ENCODE measurements around the gene SIDT1. TPM values are rescaled to one million over a fixed set of nuclear protein-coding genes. Genes with fewer than 3 reads are reported as not detected.

Gene SIDT1
- 1 to 10 TPM in 1 of 2 donors, under 1 TPM in 1; 0.41 to 1.0 TPM for polyA plus RNA-seq

GRCh38 chr3:113531826-113532697 is at the start of gene SIDT1:
TSS of gene SIDT1 (plus strand) at chr3:113532555. CDS start at chr3:113533022, 467 bp downstream.
- Histone ChIP-seq H3K4me3 (ENCODE audit: low read depth in 1 of 2, low read length in 2 of 2) (peak within 1 kb of the TSS; percentile 69 to 75), H3K9me3 (ENCODE audit: control insufficient read depth in 2 of 2, insufficient read depth in 1 of 2, low read depth in 1 of 2, low read length in 1 of 2) (no peaks in the 10 kb centered on the region), H3K36me3 (ENCODE audit: control insufficient read depth in 2 of 2, insufficient read depth in 2 of 2, low read length in 1 of 2) (no peaks in the 10 kb centered on the region), H3K4me1 (ENCODE audit: control insufficient read depth in 2 of 2, insufficient read depth in 2 of 2, low read length in 1 of 2) (no peaks in the 10 kb centered on the region), H3K27ac (ENCODE audit: low read depth in 2 of 2, low read length in 1 of 2) (peak within 1 kb of the TSS; percentile 59 to 63), H3K27me3 (ENCODE audit: control insufficient read depth in 1 of 2, insufficient read depth in 2 of 2, low read length in 2 of 2) (no peaks in the 10 kb centered on the region)
- WGBS, 2 donors = 4 to 7% methylated on average over 18 of the region's 18 CpGs

GRCh38 chr3:113485161-113485609 is 47.2 kb upstream of the SIDT1 start:
- Histone ChIP-seq H3K4me1 (ENCODE audit: control insufficient read depth in 2 of 2, insufficient read depth in 2 of 2, low read length in 1 of 2) (no peaks in the 10 kb centered on the region), H3K27me3 (ENCODE audit: control insufficient read depth in 1 of 2, insufficient read depth in 2 of 2, low read length in 2 of 2) (no peaks in the 10 kb centered on the region), H3K27ac (ENCODE audit: low read depth in 2 of 2, low read length in 1 of 2) (no peak overlapping the region), H3K4me3 (ENCODE audit: low read depth in 1 of 2, low read length in 2 of 2) (no peak overlapping the region), H3K9me3 (ENCODE audit: control insufficient read depth in 2 of 2, insufficient read depth in 1 of 2, low read depth in 1 of 2, low read length in 1 of 2) (no peaks in the 10 kb centered on the region), H3K36me3 (ENCODE audit: control insufficient read depth in 2 of 2, insufficient read depth in 2 of 2, low read length in 1 of 2) (peaks cover 2 to 5% of the 10 kb centered on the region in 2 donors)
- 80 to 93% methylated on average over 8 of the region's 8 CpGs for WGBS, 2 donors

DNA sequence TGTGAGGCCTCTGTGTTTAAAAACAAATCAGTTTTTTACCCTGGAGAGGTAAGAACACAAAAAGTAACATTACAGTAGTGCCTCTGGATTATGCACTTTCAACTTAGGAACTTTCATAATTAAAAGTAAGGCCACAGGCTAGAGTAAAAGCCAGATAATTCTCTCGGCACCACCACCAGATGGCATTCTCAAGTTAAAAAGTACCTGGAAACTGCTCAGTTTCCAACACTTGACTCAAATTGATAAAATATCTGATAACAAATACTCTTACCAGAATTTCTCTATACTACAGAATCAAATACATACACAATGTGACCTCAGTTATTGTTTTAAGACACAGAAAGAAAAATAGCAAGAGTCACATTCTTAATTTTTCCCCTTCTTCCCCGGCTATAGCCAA is 37.3 kb upstream of the SIDT1 start:
- H3K9me3 ChIP-seq (ENCODE audit: control insufficient read depth in 2 of 2, insufficient read depth in 1 of 2, low read depth in 1 of 2, low read length in 1 of 2) = no peaks in the 10 kb centered on the region
- WGBS, 2 donors = 60% methylated on average over 2 of the region's 2 CpGs
- H3K4me3 ChIP-seq (ENCODE audit: low read depth in 1 of 2, low read length in 2 of 2) = no peak overlapping the region
- no peak overlapping the region for H3K27ac ChIP-seq (ENCODE audit: low read depth in 2 of 2, low read length in 1 of 2)
- no peaks in the 10 kb centered on the region for H3K27me3 ChIP-seq (ENCODE audit: control insufficient read depth in 1 of 2, insufficient read depth in 2 of 2, low read length in 2 of 2)
- no peaks in the 10 kb centered on the region for H3K4me1 ChIP-seq (ENCODE audit: control insufficient read depth in 2 of 2, insufficient read depth in 2 of 2, low read length in 1 of 2)
- peaks cover 0 to 5% of the 10 kb centered on the region in 2 donors for H3K36me3 ChIP-seq (ENCODE audit: control insufficient read depth in 2 of 2, insufficient read depth in 2 of 2, low read length in 1 of 2)

GRCh38 chr3:113496924-113497323 is 35.4 kb upstream of the SIDT1 start:
- H3K36me3 ChIP-seq (ENCODE audit: control insufficient read depth in 2 of 2, insufficient read depth in 2 of 2, low read length in 1 of 2) = peaks cover 2% of the 10 kb centered on the region in 2 donors

GRCh38 chr3:113498221-113499005 is 33.9 kb upstream of the SIDT1 start:
- Histone ChIP-seq H3K36me3 (ENCODE audit: control insufficient read depth in 2 of 2, insufficient read depth in 2 of 2, low read length in 1 of 2) (peaks cover 2% of the 10 kb centered on the region in 2 donors), H3K9me3 (ENCODE audit: control insufficient read depth in 2 of 2, insufficient read depth in 1 of 2, low read depth in 1 of 2, low read length in 1 of 2) (no peaks in the 10 kb centered on the region), H3K27ac (ENCODE audit: low read depth in 2 of 2, low read length in 1 of 2) (no peak overlapping the region), H3K4me1 (ENCODE audit: control insufficient read depth in 2 of 2, insufficient read depth in 2 of 2, low read length in 1 of 2) (no peaks in the 10 kb centered on the region), H3K27me3 (ENCODE audit: control insufficient read depth in 1 of 2, insufficient read depth in 2 of 2, low read length in 2 of 2) (no peaks in the 10 kb centered on the region), H3K4me3 (ENCODE audit: low read depth in 1 of 2, low read length in 2 of 2) (no peak overlapping the region)
- WGBS, 2 donors = 83 to 88% methylated on average over 5 of the region's 5 CpGs

More at GRCh38 chr3:113496924-113497323, 35.4 kb upstream of the SIDT1 start:
- Histone ChIP-seq H3K4me3 (ENCODE audit: low read depth in 1 of 2, low read length in 2 of 2) (no peak overlapping the region), H3K27me3 (ENCODE audit: control insufficient read depth in 1 of 2, insufficient read depth in 2 of 2, low read length in 2 of 2) (no peaks in the 10 kb centered on the region), H3K4me1 (ENCODE audit: control insufficient read depth in 2 of 2, insufficient read depth in 2 of 2, low read length in 1 of 2) (no peaks in the 10 kb centered on the region), H3K27ac (ENCODE audit: low read depth in 2 of 2, low read length in 1 of 2) (no peak overlapping the region), H3K9me3 (ENCODE audit: control insufficient read depth in 2 of 2, insufficient read depth in 1 of 2, low read depth in 1 of 2, low read length in 1 of 2) (no peaks in the 10 kb centered on the region)

DNA sequence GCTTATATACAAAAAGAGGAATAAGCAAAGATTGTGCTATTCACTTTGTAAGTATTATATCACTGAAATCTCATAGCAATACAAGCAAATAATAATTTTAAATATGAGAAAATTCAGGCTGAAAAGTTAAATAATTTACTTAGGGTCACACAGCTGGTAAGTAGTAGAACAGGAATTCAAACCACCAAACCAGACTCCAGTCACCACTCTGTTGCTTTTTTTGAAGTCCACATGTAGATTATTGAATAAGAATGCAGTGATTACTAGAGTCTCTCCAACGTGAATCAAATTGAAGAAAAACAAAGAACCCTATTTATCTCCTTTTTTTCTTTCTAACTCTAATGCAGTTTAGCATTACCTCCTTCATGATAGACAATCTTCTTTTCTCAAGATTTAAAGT is 33.3 kb upstream of the SIDT1 start:
- no peaks in the 10 kb centered on the region for H3K9me3 ChIP-seq (ENCODE audit: control insufficient read depth in 2 of 2, insufficient read depth in 1 of 2, low read depth in 1 of 2, low read length in 1 of 2)
- H3K4me1 ChIP-seq (ENCODE audit: control insufficient read depth in 2 of 2, insufficient read depth in 2 of 2, low read length in 1 of 2) = no peaks in the 10 kb centered on the region
- H3K36me3 ChIP-seq (ENCODE audit: control insufficient read depth in 2 of 2, insufficient read depth in 2 of 2, low read length in 1 of 2) = peaks cover 2% of the 10 kb centered on the region in 2 donors
- WGBS, 2 donors = 47 to 68% methylated on average over 1 of the region's 1 CpG
- no peaks in the 10 kb centered on the region for H3K27me3 ChIP-seq (ENCODE audit: control insufficient read depth in 1 of 2, insufficient read depth in 2 of 2, low read length in 2 of 2)
- H3K27ac ChIP-seq (ENCODE audit: low read depth in 2 of 2, low read length in 1 of 2) = no peak overlapping the region
- no peak overlapping the region for H3K4me3 ChIP-seq (ENCODE audit: low read depth in 1 of 2, low read length in 2 of 2)

DNA sequence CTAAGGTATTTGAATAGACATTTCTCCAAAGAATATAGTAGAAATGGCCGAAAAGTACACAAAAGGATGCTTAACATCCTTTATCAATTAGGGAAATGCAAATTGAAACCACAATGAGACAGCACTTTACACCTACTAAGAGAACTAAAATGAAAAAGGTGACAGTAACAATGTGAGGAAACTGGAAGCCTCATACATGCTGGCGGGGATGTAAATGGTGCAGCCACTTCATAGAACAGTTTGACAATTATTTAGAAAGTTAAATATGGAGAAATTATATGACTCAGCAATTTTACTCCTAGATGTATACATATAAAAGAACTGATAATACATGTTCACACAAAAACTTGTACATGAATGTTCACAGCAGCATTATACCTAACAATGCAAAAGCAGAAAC is 30.8 kb upstream of the SIDT1 start:
- WGBS, 2 donors = 88 to 90% methylated on average over 2 of the region's 2 CpGs
- Histone ChIP-seq H3K36me3 (ENCODE audit: control insufficient read depth in 2 of 2, insufficient read depth in 2 of 2, low read length in 1 of 2) (peaks cover under 1 to 2% of the 10 kb centered on the region in 2 donors), H3K27me3 (ENCODE audit: control insufficient read depth in 1 of 2, insufficient read depth in 2 of 2, low read length in 2 of 2) (no peaks in the 10 kb centered on the region), H3K4me3 (ENCODE audit: low read depth in 1 of 2, low read length in 2 of 2) (no peak overlapping the region), H3K9me3 (ENCODE audit: control insufficient read depth in 2 of 2, insufficient read depth in 1 of 2, low read depth in 1 of 2, low read length in 1 of 2) (no peaks in the 10 kb centered on the region), H3K27ac (ENCODE audit: low read depth in 2 of 2, low read length in 1 of 2) (no peak overlapping the region), H3K4me1 (ENCODE audit: control insufficient read depth in 2 of 2, insufficient read depth in 2 of 2, low read length in 1 of 2) (no peaks in the 10 kb centered on the region)

DNA sequence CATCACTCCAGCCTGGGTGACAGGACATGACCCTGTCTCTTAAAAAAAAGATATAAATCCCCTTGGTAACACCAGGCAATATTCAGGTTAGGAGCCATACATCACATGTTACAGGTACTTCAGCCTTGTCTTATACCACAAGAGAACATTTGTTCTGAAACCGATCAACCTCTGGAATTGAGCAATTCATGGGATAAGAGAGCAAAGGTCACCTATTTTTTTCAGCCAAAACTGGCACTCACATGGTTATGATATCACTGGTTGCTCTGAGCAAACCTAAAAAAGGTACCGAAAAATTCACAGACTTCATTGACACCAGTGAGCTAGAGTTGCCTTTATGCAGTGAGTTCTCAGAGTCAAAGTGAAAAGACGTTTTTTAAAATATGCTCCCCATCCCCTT is 26.5 kb upstream of the SIDT1 start:
- no peaks in the 10 kb centered on the region for H3K9me3 ChIP-seq (ENCODE audit: control insufficient read depth in 2 of 2, insufficient read depth in 1 of 2, low read depth in 1 of 2, low read length in 1 of 2)
- WGBS, 2 donors = 84 to 98% methylated on average over 3 of the region's 3 CpGs
- H3K27ac ChIP-seq (ENCODE audit: low read depth in 2 of 2, low read length in 1 of 2) = no peak overlapping the region
- H3K27me3 ChIP-seq (ENCODE audit: control insufficient read depth in 1 of 2, insufficient read depth in 2 of 2, low read length in 2 of 2) = no peaks in the 10 kb centered on the region
- H3K36me3 ChIP-seq (ENCODE audit: control insufficient read depth in 2 of 2, insufficient read depth in 2 of 2, low read length in 1 of 2) = peaks cover 0 to 2% of the 10 kb centered on the region in 2 donors
- no peaks in the 10 kb centered on the region for H3K4me1 ChIP-seq (ENCODE audit: control insufficient read depth in 2 of 2, insufficient read depth in 2 of 2, low read length in 1 of 2)
- no peak overlapping the region for H3K4me3 ChIP-seq (ENCODE audit: low read depth in 1 of 2, low read length in 2 of 2)

DNA sequence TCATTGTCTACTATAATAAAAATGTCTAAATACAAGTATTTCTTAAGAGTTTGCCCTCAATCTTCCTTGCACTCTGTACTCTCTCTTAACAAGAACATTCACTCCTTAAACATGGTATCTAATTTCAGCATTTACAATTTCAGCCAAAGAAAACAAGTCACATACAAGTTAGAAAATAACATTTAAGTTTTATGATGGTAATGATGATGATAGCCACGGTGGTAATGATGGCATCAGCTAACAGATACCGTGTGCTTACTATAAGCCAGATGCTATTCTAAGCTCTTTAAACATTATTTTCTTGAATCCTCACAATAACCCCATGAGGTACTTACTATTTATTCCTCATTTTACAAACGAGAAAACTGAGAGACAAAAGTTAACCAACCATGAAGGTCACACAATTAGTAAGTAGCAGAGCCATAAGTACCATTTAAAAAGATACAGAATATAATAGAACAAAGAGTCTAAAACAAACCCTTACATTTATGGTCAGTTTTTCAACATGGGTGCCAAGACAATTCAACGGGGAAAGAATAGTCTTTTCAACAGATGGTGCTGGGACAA is 24.8 kb upstream of the SIDT1 start:
- WGBS, 2 donors = 59 to 85% methylated on average over 4 of the region's 4 CpGs
- H3K27me3 ChIP-seq (ENCODE audit: control insufficient read depth in 1 of 2, insufficient read depth in 2 of 2, low read length in 2 of 2) = no peaks in the 10 kb centered on the region
- no peak overlapping the region for H3K4me3 ChIP-seq (ENCODE audit: low read depth in 1 of 2, low read length in 2 of 2)
- no peaks in the 10 kb centered on the region for H3K36me3 ChIP-seq (ENCODE audit: control insufficient read depth in 2 of 2, insufficient read depth in 2 of 2, low read length in 1 of 2)
- H3K9me3 ChIP-seq (ENCODE audit: control insufficient read depth in 2 of 2, insufficient read depth in 1 of 2, low read depth in 1 of 2, low read length in 1 of 2) = no peaks in the 10 kb centered on the region
- H3K27ac ChIP-seq (ENCODE audit: low read depth in 2 of 2, low read length in 1 of 2) = no peak overlapping the region
- H3K4me1 ChIP-seq (ENCODE audit: control insufficient read depth in 2 of 2, insufficient read depth in 2 of 2, low read length in 1 of 2) = no peaks in the 10 kb centered on the region

All from esophagus (tissue), 2 donors.